Measurements from ENCODE around the gene CHD5.
"Not testable (repeated sequence)": the region's sequence is repeated elsewhere in the genome, so short reads cannot be mapped to it uniquely, and the experiment has no call there.

DNA sequence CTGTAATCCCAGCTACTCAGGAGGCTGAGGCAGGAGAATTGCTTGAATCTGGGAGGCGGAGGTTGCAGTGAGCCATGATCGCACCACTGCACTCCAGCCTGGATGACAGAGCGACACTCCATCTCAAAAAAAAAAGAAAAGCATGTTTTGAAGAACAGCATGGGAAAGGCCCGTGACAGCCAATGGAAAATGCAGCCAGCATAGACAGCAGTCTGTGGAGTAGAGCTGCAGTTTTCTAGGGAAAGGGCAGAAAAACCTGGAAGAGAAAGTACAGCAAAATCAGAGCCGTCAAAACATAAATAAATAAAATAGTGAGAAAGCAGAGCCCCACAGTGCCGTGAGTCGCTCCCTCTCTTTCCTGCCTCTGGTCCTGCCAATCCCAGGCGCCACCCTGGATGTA is 103.1 kb downstream of the CHD5 start:
- not testable (repeated sequence) for TF ChIP-seq POLR2A (IDR thresholded peaks at IDR 0.05)
- TF ChIP-seq, protein P1, sequence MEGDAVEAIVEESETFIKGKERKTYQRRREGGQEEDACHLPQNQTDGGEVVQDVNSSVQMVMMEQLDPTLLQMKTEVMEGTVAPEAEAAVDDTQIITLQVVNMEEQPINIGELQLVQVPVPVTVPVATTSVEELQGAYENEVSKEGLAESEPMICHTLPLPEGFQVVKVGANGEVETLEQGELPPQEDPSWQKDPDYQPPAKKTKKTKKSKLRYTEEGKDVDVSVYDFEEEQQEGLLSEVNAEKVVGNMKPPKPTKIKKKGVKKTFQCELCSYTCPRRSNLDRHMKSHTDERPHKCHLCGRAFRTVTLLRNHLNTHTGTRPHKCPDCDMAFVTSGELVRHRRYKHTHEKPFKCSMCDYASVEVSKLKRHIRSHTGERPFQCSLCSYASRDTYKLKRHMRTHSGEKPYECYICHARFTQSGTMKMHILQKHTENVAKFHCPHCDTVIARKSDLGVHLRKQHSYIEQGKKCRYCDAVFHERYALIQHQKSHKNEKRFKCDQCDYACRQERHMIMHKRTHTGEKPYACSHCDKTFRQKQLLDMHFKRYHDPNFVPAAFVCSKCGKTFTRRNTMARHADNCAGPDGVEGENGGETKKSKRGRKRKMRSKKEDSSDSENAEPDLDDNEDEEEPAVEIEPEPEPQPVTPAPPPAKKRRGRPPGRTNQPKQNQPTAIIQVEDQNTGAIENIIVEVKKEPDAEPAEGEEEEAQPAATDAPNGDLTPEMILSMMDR (IDR thresholded peaks at IDR 0.05 in 4 of 5, conservative IDR thresholded peaks at IDR 0.05 in 1 of 5): not testable (repeated sequence)

Data from gastrocnemius medialis (tissue), 4 donors.